Measurements from ENCODE around the gene CTSK. TPM values are rescaled to one million over a fixed set of nuclear protein-coding genes. Genes with fewer than 3 reads are reported as not detected.

Gene CTSK
- 4.7 and 7.7 TPM in 2 replicates for total RNA-seq (2012; rRNA removed)
- 13.2 and 15.1 TPM in 2 replicates for polyA plus RNA-seq (2012; rRNA removed)
- polyA plus RNA-seq (2012; cell fraction: cytosol; rRNA removed): 6.9 and 13.0 TPM in 2 replicates
- 8.0 and 48.9 TPM in 2 replicates for polyA plus RNA-seq (2012; cell fraction: nucleus; rRNA removed; ENCODE audit: low replicate concordance)
- Bru-seq, nascent RNA: percentile 82 among the genes with signal in this experiment
- percentile 78 among the genes with signal in this experiment for BruChase-seq, experiment 1, labeled RNA remaining after a 6-hour chase
- BruChase-seq, experiment 2, labeled RNA remaining after a 2-hour chase: percentile 81 among the genes with signal in this experiment
- long read RNA-seq, transcript CTSK-201 (8 exons, 1,692 nt): major isoform, 6 of 7 reads
- long read RNA-seq, partial matches to known transcripts: 1 of 7 reads
- long read RNA-seq, other reads (novel, unspliced or antisense): 0 of 7 reads

DNA sequence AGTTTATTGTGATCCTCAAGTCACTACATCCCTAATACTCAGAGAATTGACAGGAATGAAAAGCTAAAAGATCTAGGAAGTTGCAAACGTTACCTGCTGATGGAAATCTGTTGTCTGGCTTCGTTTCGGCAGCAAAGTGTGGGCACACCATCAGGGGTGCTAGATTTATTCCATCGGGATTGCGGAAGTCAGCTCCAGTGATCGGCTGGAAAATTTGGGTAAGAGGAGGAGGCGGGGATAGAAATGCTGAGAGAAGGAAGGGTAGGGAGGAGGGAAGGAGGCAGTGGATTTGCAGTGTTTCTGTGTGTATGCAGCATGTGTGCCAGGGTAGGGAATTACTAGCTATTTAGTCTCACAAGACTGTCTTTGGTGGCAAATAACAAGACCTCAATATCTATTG lies at the start of gene CTSK:
Gene CTSK (minus strand): TSS at position 140 of the 400 bp plus-strand sequence. CDS start 1,455 bp downstream, outside the sequence.
- in situ Hi-C loops (cut with MboI; ENCODE audit: low sequenced_read_pairs) (loop anchor here (10.0 kb wide), 1 partner anchor 243 kb away; no protein-coding TSS in a partner anchor), intact Hi-C loops (cut with micrococcal nuclease) (no loop called here), dilution Hi-C loops (cut with HindIII; ENCODE audit: low sequenced_read_pairs, unreplicated experiment) (no loop called here)
- ATAC-seq (ENCODE audit: low read depth) (no peak), DNase-seq (no peak)
- no peaks in the 10 kb centered on the region for H3K9me3 ChIP-seq (ENCODE audit: control insufficient read depth, insufficient read depth, low read length)
- peaks cover 3% of the 10 kb centered on the region; the same call in 1 of the 2 replicates for H3K9me1 ChIP-seq (ENCODE audit: insufficient read depth, low read length)
- WGBS, 2 experiments (ENCODE audit: extremely low coverage in 2 of 2, insufficient read length in 1 of 2): 38% methylated on average over 4 of the region's 7 CpGs; no CpG with 5 or more reads in 1 of the 2 experiments
- POLR2A ChIA-PET (ENCODE audit: unreplicated experiment): interaction anchor here (0.5 kb wide), 1 partner anchor 229 kb away, joined by 3 read pairs; the partner anchor contains the start of gene MCL1
- H2AFZ ChIP-seq (replicated peaks; ENCODE audit: low read length, poor library complexity): peak within 1 kb of the TSS; percentile 54
- no peak within 1 kb of the TSS for H2BK5ac ChIP-seq (ENCODE audit: low read depth, low read length, poor library complexity, severe bottlenecking)
- no peaks in the 10 kb centered on the region; a peak in 1 of 4 replicates for H3K79me1 ChIP-seq (ENCODE audit: low read depth in 1 of 2, low read length in 2 of 2)
- peak within 1 kb of the TSS; percentile 44; the same call in 1 of the 2 replicates for H3K4ac ChIP-seq (ENCODE audit: low read depth, low read length)
- peak within 1 kb of the TSS; percentile 25; the same call in 1 of the 2 replicates for H3K23ac ChIP-seq (ENCODE audit: low read depth, low read length)
- no peak for TF ChIP-seq POLR2A (IDR thresholded peaks at IDR 0.05; ENCODE audit: low read depth, low read length)
- no peak for TF ChIP-seq MAZ (IDR thresholded peaks at IDR 0.05; ENCODE audit: borderline replicate concordance, low read depth, low read length)
- TF ChIP-seq MXI1 (IDR thresholded peaks at IDR 0.05; ENCODE audit: borderline replicate concordance, low read depth, low read length): no peak
- no peak for TF ChIP-seq SMC3 (IDR thresholded peaks at IDR 0.05; ENCODE audit: low read depth, low read length)
- no peak for TF ChIP-seq CTCF (conservative IDR thresholded peaks at IDR 0.05; ENCODE audit: low read depth, low read length)
- TF ChIP-seq, protein P1, sequence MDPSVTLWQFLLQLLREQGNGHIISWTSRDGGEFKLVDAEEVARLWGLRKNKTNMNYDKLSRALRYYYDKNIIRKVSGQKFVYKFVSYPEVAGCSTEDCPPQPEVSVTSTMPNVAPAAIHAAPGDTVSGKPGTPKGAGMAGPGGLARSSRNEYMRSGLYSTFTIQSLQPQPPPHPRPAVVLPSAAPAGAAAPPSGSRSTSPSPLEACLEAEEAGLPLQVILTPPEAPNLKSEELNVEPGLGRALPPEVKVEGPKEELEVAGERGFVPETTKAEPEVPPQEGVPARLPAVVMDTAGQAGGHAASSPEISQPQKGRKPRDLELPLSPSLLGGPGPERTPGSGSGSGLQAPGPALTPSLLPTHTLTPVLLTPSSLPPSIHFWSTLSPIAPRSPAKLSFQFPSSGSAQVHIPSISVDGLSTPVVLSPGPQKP (IDR thresholded peaks at IDR 0.05; ENCODE audit: borderline replicate concordance, low read depth, low read length): no peak
- TF ChIP-seq USF2 (IDR thresholded peaks at IDR 0.05; ENCODE audit: low read depth, low read length): no peak
- no peak for TF ChIP-seq BHLHE40 (IDR thresholded peaks at IDR 0.05; ENCODE audit: low read depth, low read length)
- TF ChIP-seq CHD1 (IDR thresholded peaks at IDR 0.05; ENCODE audit: low read depth, low read length): no peak
- TF ChIP-seq MAFK (IDR thresholded peaks at IDR 0.05; ENCODE audit: low read depth, low read length): no peak
- no peak for TF ChIP-seq RFX5 (IDR thresholded peaks at IDR 0.05; ENCODE audit: low read depth, low read length)
- peak within 1 kb of the TSS in 1 of 2 experiments; percentile 70; a peak in 1 of 4 replicates for H4K8ac ChIP-seq (ENCODE audit: low read depth in 2 of 2, low read length in 2 of 2)
- peak within 1 kb of the TSS; percentile 6; the same call in 1 of the 2 replicates for H3K18ac ChIP-seq (ENCODE audit: low read depth, low read length)
- H3K9ac ChIP-seq (ENCODE audit: low read depth, low read length): no peak within 1 kb of the TSS
- H2BK20ac ChIP-seq (ENCODE audit: low read depth, low read length): no peak within 1 kb of the TSS
- no peak within 1 kb of the TSS for H2AK9ac ChIP-seq (replicated peaks; ENCODE audit: low read depth, low read length, poor library complexity)
- H2BK15ac ChIP-seq (ENCODE audit: low read depth, low read length): no peak within 1 kb of the TSS
- H3K4me1 ChIP-seq (ENCODE audit: control insufficient read depth, insufficient read depth, low read length): peaks cover 10% of the 10 kb centered on the region
- H4K91ac ChIP-seq (ENCODE audit: insufficient read depth, low read depth, low read length): no peak within 1 kb of the TSS
- H4K20me1 ChIP-seq (ENCODE audit: insufficient read depth, low read length): no peaks in the 10 kb centered on the region
- CTCF ChIA-PET: interaction anchor here (1.3 kb wide), 1 partner anchor 12 kb away, joined by 3 read pairs; no protein-coding TSS in a partner anchor
- peak within 1 kb of the TSS; percentile 7; the same call in 1 of the 2 replicates for H2AK5ac ChIP-seq (ENCODE audit: low read depth, low read length)
- H4K5ac ChIP-seq (ENCODE audit: low read depth, low read length): peak within 1 kb of the TSS; percentile 55; the same call in 1 of the 2 replicates
- peak within 1 kb of the TSS; percentile 46 for H3K14ac ChIP-seq (replicated peaks; ENCODE audit: low read depth, low read length)
- no TSS peak for BruUV-seq (replicated peaks)
- H3K4me2 ChIP-seq (ENCODE audit: low read depth, low read length): peak within 1 kb of the TSS; percentile 51
- H3K27me3 ChIP-seq (ENCODE audit: control insufficient read depth, insufficient read depth, low read length): no peaks in the 10 kb centered on the region
- no peak within 1 kb of the TSS for H3K4me3 ChIP-seq (ENCODE audit: insufficient read depth, low read depth, low read length)
- H3K27ac ChIP-seq (ENCODE audit: insufficient read depth, low read length): peak within 1 kb of the TSS; percentile 3; the same call in 1 of the 2 replicates
- H3K56ac ChIP-seq (ENCODE audit: extremely low read depth, insufficient read depth, low read length): no peak within 1 kb of the TSS
- peaks cover 13% of the 10 kb centered on the region for H3K36me3 ChIP-seq (ENCODE audit: control insufficient read depth, insufficient read depth, low read length)
- H2BK120ac ChIP-seq (ENCODE audit: low read depth, low read length): peak within 1 kb of the TSS; percentile 53; the same call in 1 of the 2 replicates

Data from IMR-90 (cell line).